HepG2 (cell line): ENCODE measurements around the gene NPC1. TPM values are rescaled to one million over a fixed set of nuclear protein-coding genes. Genes with fewer than 3 reads are reported as not detected.

Source experiments
- BCL3 ChIP-seq: sonication (generic); formaldehyde crosslinking; IDR thresholded peaks from 2 replicates; pipeline ENCODE4 v1.5.1; 2020; ENCODE audit warnings: mild to moderate bottlenecking, missing genetic modification reagents, moderate library complexity
- CTCF ChIP-seq: sonication (generic); formaldehyde crosslinking; IDR thresholded peaks from 2 replicates; pipeline ENCODE4 v1.5.0; 2020; ENCODE audit warnings: mild to moderate bottlenecking, missing genetic modification reagents, moderate library complexity
- FOXO1 ChIP-seq: sonication (generic); formaldehyde crosslinking; IDR thresholded peaks from 2 replicates; pipeline ENCODE4 v1.4.0; 2020; ENCODE audit warnings: missing genetic modification reagents
- HBP1 ChIP-seq: IDR thresholded peaks from 2 replicates; pipeline ENCODE4 v1.6.1; 2016; ENCODE audit warnings: low read depth, control low read depth
- MYC ChIP-seq: sonication (generic); formaldehyde crosslinking; IDR thresholded peaks from 2 replicates; pipeline ENCODE4 v1.9.0; 2021; ENCODE audit warnings: missing genetic modification reagents, borderline replicate concordance
- REST ChIP-seq, 2 experiments: IDR thresholded peaks; 2 replicates each; pipeline ENCODE4 v1.6.1; 2011 to 2012; ENCODE audit warnings: low read length in 2 of 2, borderline replicate concordance in 1 of 2, low read depth in 1 of 2, mild to moderate bottlenecking in 1 of 2, moderate library complexity in 1 of 2
- SRF ChIP-seq: IDR thresholded peaks from 2 replicates; pipeline ENCODE4 v1.6.1; 2011; ENCODE audit warnings: mild to moderate bottlenecking, low read depth, low read length, moderate library complexity
- TIGD3 ChIP-seq: sonication (generic); formaldehyde crosslinking; IDR thresholded peaks from 2 replicates; pipeline ENCODE4 v1.5.1; 2020; ENCODE audit warnings: mild to moderate bottlenecking, missing genetic modification reagents, borderline replicate concordance
- ZBTB10 ChIP-seq: sonication (generic); formaldehyde crosslinking; IDR thresholded peaks from 2 replicates; pipeline ENCODE4 v1.4.0; 2020; ENCODE audit warnings: missing genetic modification reagents, borderline replicate concordance
- ZBTB3 ChIP-seq: sonication (generic); formaldehyde crosslinking; IDR thresholded peaks from 2 replicates; pipeline ENCODE4 v1.4.0; 2020; ENCODE audit warnings: low read depth, mild to moderate bottlenecking, moderate library complexity, missing genetic modification reagents, borderline replicate concordance
- ZNF510 ChIP-seq: sonication (generic); formaldehyde crosslinking; IDR thresholded peaks from 2 replicates; pipeline ENCODE4 v1.4.0; 2020; ENCODE audit warnings: low read depth, mild to moderate bottlenecking, missing genetic modification reagents
- ZNF776 ChIP-seq: sonication (generic); formaldehyde crosslinking; IDR thresholded peaks from 2 replicates; pipeline ENCODE4 v1.4.0; 2020; ENCODE audit warnings: mild to moderate bottlenecking, missing genetic modification reagents
- ZSCAN20 ChIP-seq: sonication (generic); formaldehyde crosslinking; IDR thresholded peaks from 2 replicates; pipeline ENCODE4 v1.4.0; 2020; ENCODE audit warnings: missing genetic modification reagents, mild to moderate bottlenecking, borderline replicate concordance
- polyA plus RNA-seq, 8 experiments: library from polyadenylated mRNA; depleted of rRNA in 3 of 8; stranded (reverse) in 7 of 8; unstranded in 1 of 8; fragments of >200 nt; fragmentation: Illumina TruSeq in 4 of 8; extraction: Trizol in 4 of 8; gene quantifications; 2 replicates each; pipeline versions ENCODE4 v1.2.1 to v1.2.3, GENCODE V29; 2011 to 2016; ENCODE audit warnings: low read depth in 4 of 8, missing spikeins in 1 of 8, mixed read lengths in 1 of 8; ENCODE audit not compliant: insufficient read depth in 1 of 8
- total RNA-seq, 5 experiments: library from RNA; depleted of rRNA; stranded (reverse); fragments of >200 nt; fragmentation: Illumina TruSeq; extraction: Trizol; gene quantifications; 2 replicates each; pipeline ENCODE4 v1.2.3, GENCODE V29; 2016; ENCODE audit warnings: low read depth in 1 of 5

NPC1 gene
- total and polyA plus RNA-seq, 2 of the 13 experiments (the other 11 are each of a cell fraction or from before 2014, with no cell fraction given), result 46.5 to 114 TPM

GRCh38 chr18:23586249-23587196 lies at the start of gene NPC1 (continued):
- TF ChIP-seq REST (IDR thresholded peaks at IDR 0.05; ENCODE audit: borderline replicate concordance in 1 of 2, low read depth in 1 of 2, low read length in 2 of 2) (0 out of 4 replicates have a peak, but pooled peaks of 1 of the 2 experiments have one; percentile 16), BCL3 (CRISPR knock-in tag) (peak; percentile 66; the same call in 1 of the 2 replicates), TIGD3 (no peak), ZNF510 (CRISPR knock-in tag) (no peak), HBP1 (CRISPR knock-in tag) (peak; percentile 75; the same call in 1 of the 2 replicates), ZSCAN20 (peak; percentile 77; the same call in 1 of the 2 replicates), SRF (peak; percentile 6; the same call in 1 of the 2 replicates), ZNF776 (CRISPR knock-in tag) (peak; percentile 73; the same call in 1 of the 2 replicates), FOXO1 (peak; percentile 18; the same call in 1 of the 2 replicates), ZBTB10 (CRISPR knock-in tag) (0 out of 2 replicates have a peak, but pooled peaks have one; percentile 42), CTCF (CRISPR knock-in tag) (peak; percentile 80), MYC (CRISPR knock-in tag) (peak; percentile 40), ZBTB3 (CRISPR knock-in tag) (peak; percentile 42; the same call in 1 of the 2 replicates)
